Upper lobe of left lung (tissue), 6 donors: ENCODE results near the gene KNCN. TPM values are rescaled to one million over a fixed set of nuclear protein-coding genes. Genes with fewer than 3 reads are reported as not detected.

ENCODE experiments used
- ATAC-seq, 2 donors: fragments of 200-7000 bp; cut with Tn5 transposase; one replicate each; pipeline ENCODE4 v1.9.1; 2022; ENCODE audit warnings: mild to moderate bottlenecking in 2 of 2, moderate library complexity in 2 of 2; ENCODE audit not compliant: low FRiP score in 2 of 2
- DNase-seq, 2 donors: peaks; one replicate each; pipeline ENCODE4 v3.0.0-alpha.2; 2019 to 2020
- H3K27ac ChIP-seq, 4 donors: fragments of 200-600 bp; sonication (generic); one replicate each; pipeline ENCODE4 v1.5.1; 2016 to 2019
- H3K27me3 ChIP-seq, 4 donors: fragments of 200-600 bp; sonication (generic); one replicate each; pipeline ENCODE4 v1.5.1; 2017 to 2019
- H3K36me3 ChIP-seq, 4 donors: fragments of 200-600 bp; sonication (generic); one replicate each; pipeline ENCODE4 v1.5.1; 2016 to 2019
- H3K4me1 ChIP-seq, 4 donors: fragments of 200-600 bp; sonication (generic); one replicate each; pipeline ENCODE4 v1.5.1; 2018 to 2019
- H3K4me3 ChIP-seq, 4 donors: fragments of 200-600 bp; sonication (generic); one replicate each; pipeline ENCODE4 v1.5.1; 2017 to 2019; ENCODE audit warnings: mild to moderate bottlenecking in 2 of 4, moderate library complexity in 1 of 4
- H3K9me3 ChIP-seq, 4 donors: fragments of 200-600 bp; sonication (generic); one replicate each; pipeline ENCODE4 v1.5.1; 2018 to 2019
- CTCF ChIP-seq, 6 experiments: fragments of 450-650 bp in 4 of 6; fragments of 200-600 bp in 2 of 6; sonication (generic) in 2 of 6; IDR thresholded peaks; one replicate each; pipeline ENCODE4 v1.5.1; 2016 to 2019; ENCODE audit warnings: antibody characterized with exemption in 6 of 6
- EP300 ChIP-seq, 4 donors: sonication (generic); formaldehyde crosslinking; IDR thresholded peaks; one replicate each; pipeline ENCODE4 v1.5.1; 2017; ENCODE audit warnings: antibody characterized with exemption in 4 of 4, control low read depth in 2 of 4
- POLR2A ChIP-seq, 4 donors: fragments of 450-650 bp; IDR thresholded peaks; one replicate each; pipeline ENCODE4 v1.5.1; 2016 to 2017; ENCODE audit warnings: antibody characterized with exemption in 4 of 4, mild to moderate bottlenecking in 2 of 4
- POLR2AphosphoS5 ChIP-seq, 2 donors: sonication (generic); formaldehyde crosslinking; IDR thresholded peaks; one replicate each; pipeline ENCODE4 v1.5.1; 2017; ENCODE audit warnings: antibody characterized with exemption in 2 of 2
- WGBS, 2 donors: methylation state at CpG; one replicate each; pipeline ENCODE4 v1.1.5; 2017 to 2018; 5-methylcytosine and 5-hydroxymethylcytosine counted together
- total RNA-seq, 6 donors: library from RNA; depleted of rRNA in 4 of 6; stranded (reverse); fragments of >200 nt in 4 of 6; gene quantifications; one replicate each; pipeline versions ENCODE4 v1.1.0 to v1.2.1, GENCODE V29; 2016 to 2021
- donor health status: DM: no; HTN: no; CAD: no; lungs with moderate emphysema.
- donor health status: DM: no; HTN: yes; CAD: no; lungs with severe emphysema.

KNCN gene
- total RNA-seq, 6 donors from 2014 or later = not detected

- peak overlapping the region in 2 of 4 donors; percentile 0 to 80 for H3K27ac ChIP-seq
- H3K36me3 ChIP-seq = peaks cover 0 to 75% (median 34%) of the 10 kb centered on the region in 4 donors
- no peak for DNase-seq
- no peaks in the 10 kb centered on the region for H3K9me3 ChIP-seq
- TF ChIP-seq CTCF (IDR thresholded peaks at IDR 0.05) (no peak), EP300 (IDR thresholded peaks at IDR 0.05) (no peak), POLR2AphosphoS5 (IDR thresholded peaks at IDR 0.05) (no peak), POLR2A (IDR thresholded peaks at IDR 0.05) (no peak)
- H3K4me1 ChIP-seq = peaks cover 0 to 16% (median 8%) of the 10 kb centered on the region in 4 donors
- 93 to 94% methylated on average over 5 of the region's 5 CpGs for WGBS, 2 donors
- ATAC-seq = no peak
- no peaks in the 10 kb centered on the region for H3K27me3 ChIP-seq
- no peak overlapping the region for H3K4me3 ChIP-seq
These were observed 32.0 kb upstream of the KNCN start for GRCh38 chr1:46583494-46583893.

GRCh38 chr1:46582972-46583371 lies 31.5 kb upstream of the KNCN start:
- Histone ChIP-seq H3K36me3 (peaks cover 0 to 80% (median 34%) of the 10 kb centered on the region in 4 donors), H3K4me1 (peaks cover 0 to 16% (median 8%) of the 10 kb centered on the region in 4 donors), H3K27me3 (no peaks in the 10 kb centered on the region), H3K9me3 (no peaks in the 10 kb centered on the region), H3K4me3 (no peak overlapping the region), H3K27ac (peak overlapping the region in 2 of 4 donors; percentile 78 to 80)
- peak in 1 of 2 donors; percentile 57 for DNase-seq
- peak in 1 of 2 donors; percentile 41 for ATAC-seq
- no peak for TF ChIP-seq POLR2AphosphoS5 (IDR thresholded peaks at IDR 0.05)
- TF ChIP-seq EP300 (IDR thresholded peaks at IDR 0.05) = no peak
- no peak for TF ChIP-seq CTCF (IDR thresholded peaks at IDR 0.05)
- no peak for TF ChIP-seq POLR2A (IDR thresholded peaks at IDR 0.05)
- 71 to 78% methylated on average over 7 of the region's 7 CpGs for WGBS, 2 donors

- Histone ChIP-seq H3K4me1 (peaks cover 0 to 16% (median 8%) of the 10 kb centered on the region in 4 donors), H3K4me3 (no peak overlapping the region), H3K9me3 (no peaks in the 10 kb centered on the region), H3K27me3 (no peaks in the 10 kb centered on the region), H3K27ac (peak overlapping the region; percentile 73 to 80 (median 78)), H3K36me3 (peaks cover 0 to 84% (median 39%) of the 10 kb centered on the region in 4 donors)
- ATAC-seq (peak; percentile 36 to 56), DNase-seq (no peak)
- TF ChIP-seq EP300 (IDR thresholded peaks at IDR 0.05) (no peak), CTCF (IDR thresholded peaks at IDR 0.05) (no peak), POLR2A (IDR thresholded peaks at IDR 0.05) (no peak), POLR2AphosphoS5 (IDR thresholded peaks at IDR 0.05) (no peak)
- 67 to 75% methylated on average over 4 of the region's 4 CpGs for WGBS, 2 donors
These were observed 30.4 kb upstream of the KNCN start for GRCh38 chr1:46581681-46582455.

GRCh38 chr1:46580140-46580903 lies 28.9 kb upstream of the KNCN start:
- TF ChIP-seq CTCF (IDR thresholded peaks at IDR 0.05) (no peak), POLR2A (IDR thresholded peaks at IDR 0.05) (no peak), POLR2AphosphoS5 (IDR thresholded peaks at IDR 0.05) (peak; percentile 35 to 38)
- Histone ChIP-seq H3K4me1 (peaks cover 0 to 16% (median 6%) of the 10 kb centered on the region in 4 donors), H3K27me3 (no peaks in the 10 kb centered on the region), H3K27ac (peak overlapping the region; percentile 73 to 80 (median 78)), H3K36me3 (peaks cover 0 to 87% (median 48%) of the 10 kb centered on the region in 4 donors), H3K9me3 (no peaks in the 10 kb centered on the region), H3K4me3 (no peak overlapping the region)
- 77 to 86% methylated on average over 6 of the region's 6 CpGs for WGBS, 2 donors
- ATAC-seq = peak in 1 of 2 donors; percentile 35
- peak in 1 of 2 donors; percentile 58 for DNase-seq
